Ectodermal cell (in vitro differentiated cells): ENCODE measurements around the gene TREH.
"Not testable (repeated sequence)": the region's sequence is repeated elsewhere in the genome, so short reads cannot be mapped to it uniquely, and the experiment has no call there.

Source experiments
- H3K27ac ChIP-seq: 2 replicates; pipeline ENCODE4 v1.7.0; 2013; ENCODE audit warnings: mild to moderate bottlenecking, low read depth, low read length; ENCODE audit not compliant: insufficient read depth, poor library complexity, severe bottlenecking
- H3K27me3 ChIP-seq: 2 replicates; pipeline ENCODE4 v1.7.0; 2013; ENCODE audit warnings: mild to moderate bottlenecking, low read length; ENCODE audit not compliant: insufficient read depth, control insufficient read depth, poor library complexity, severe bottlenecking
- H3K36me3 ChIP-seq: one replicate; pipeline ENCODE4 v1.7.0; 2013; ENCODE audit warnings: low read length; ENCODE audit not compliant: control insufficient read depth, insufficient read depth
- H3K4me1 ChIP-seq: one replicate; pipeline ENCODE4 v1.7.0; 2013; ENCODE audit warnings: low read length; ENCODE audit not compliant: control insufficient read depth, insufficient read depth
- H3K4me3 ChIP-seq: 2 replicates; pipeline ENCODE4 v1.7.0; 2013; ENCODE audit warnings: low read depth, low read length, control low read depth; ENCODE audit not compliant: insufficient read depth
- H3K9me3 ChIP-seq: 2 replicates; pipeline ENCODE4 v1.7.0; 2013; ENCODE audit warnings: mild to moderate bottlenecking, low read length, moderate library complexity; ENCODE audit not compliant: control insufficient read depth
- WGBS, 2 experiments: methylation state at CpG; one replicate each; pipeline ENCODE4 v1.1.7; 2013; ENCODE audit warnings: missing lambda C conversion rate in 2 of 2; 5-methylcytosine and 5-hydroxymethylcytosine counted together

Gene TREH

GRCh38 chr11:118612378-118612777 lies 67.1 kb downstream of the TREH start:
- H3K4me3 ChIP-seq: no peak overlapping the region
- H3K9me3 ChIP-seq: no peaks in the 10 kb centered on the region
- peaks cover 48% of the 10 kb centered on the region for H3K27me3 ChIP-seq
- H3K36me3 ChIP-seq: no peaks in the 10 kb centered on the region
- peaks cover 73% of the 10 kb centered on the region for H3K4me1 ChIP-seq
- H3K27ac ChIP-seq: no peak overlapping the region
- WGBS, 2 experiments: 77 to 86% methylated on average over 7 of the region's 7 CpGs

DNA sequence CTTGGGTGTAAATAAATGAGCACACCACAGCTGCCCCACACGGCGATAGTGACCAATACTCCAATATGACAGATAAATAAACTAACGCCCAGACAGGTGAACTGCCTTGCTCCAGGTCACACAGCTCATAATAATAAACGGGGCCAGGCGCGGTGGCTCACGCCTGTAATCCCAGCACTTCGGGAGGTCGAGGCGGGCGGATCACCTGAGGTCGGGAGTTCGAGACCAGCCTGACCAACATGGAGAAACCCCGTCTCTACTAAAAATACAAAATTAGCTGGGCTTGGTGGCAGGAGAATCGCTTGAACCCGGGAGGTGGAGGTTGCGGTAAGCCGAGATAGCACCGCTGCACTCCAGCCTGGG lies 68.0 kb downstream of the TREH start:
- H3K4me1 ChIP-seq: peaks cover 71% of the 10 kb centered on the region
- 89 to 90% methylated on average over 17 to 19 of the region's 19 CpGs for WGBS, 2 experiments

DNA sequence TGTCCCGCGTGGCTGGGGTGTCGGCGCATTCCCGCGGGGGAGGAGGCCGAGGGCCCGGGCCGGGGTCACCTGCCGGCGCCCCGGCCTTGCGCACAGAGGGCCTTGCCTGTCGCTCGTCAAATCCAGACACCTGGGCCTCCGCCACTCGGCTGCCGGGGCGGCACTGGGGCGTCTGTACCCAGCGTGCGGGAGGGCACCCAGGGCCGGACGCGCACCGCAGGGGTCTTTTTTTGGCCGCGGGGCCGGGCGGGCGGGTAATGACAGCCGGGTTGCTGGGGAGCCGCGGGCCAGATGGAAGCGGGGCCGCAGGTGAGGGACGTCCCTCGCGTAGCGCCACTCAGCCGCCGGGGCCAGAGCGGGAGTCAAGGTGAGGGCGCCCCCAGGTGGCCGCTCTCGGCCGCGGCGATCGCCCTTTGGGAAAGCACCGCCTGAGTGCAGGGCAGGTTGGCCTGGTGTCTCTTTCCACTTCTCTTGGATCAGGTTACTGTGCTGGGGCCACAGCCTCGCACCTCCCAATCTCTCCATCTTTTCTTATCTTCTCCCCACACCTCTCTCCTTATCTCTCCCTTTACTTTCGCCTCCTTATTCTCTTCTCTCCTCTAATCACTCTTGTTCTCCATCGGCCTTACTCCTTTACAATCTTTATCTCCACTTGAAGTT lies 68.5 kb downstream of the TREH start:
- Histone ChIP-seq H3K4me1 (peaks cover 71% of the 10 kb centered on the region), H3K27me3 (peaks cover 63% of the 10 kb centered on the region), H3K4me3 (peak overlapping the region; percentile 16), H3K36me3 (no peaks in the 10 kb centered on the region), H3K9me3 (no peaks in the 10 kb centered on the region), H3K27ac (no peak overlapping the region)
- WGBS, 2 experiments: 4% methylated on average over 54 of the region's 54 CpGs

More for the DNA sequence above, 68.0 kb downstream of the TREH start:
- not testable (repeated sequence) for H3K36me3 ChIP-seq, H3K4me3 ChIP-seq, H3K9me3 ChIP-seq, H3K27ac ChIP-seq
- peaks cover 57% of the 10 kb centered on the region for H3K27me3 ChIP-seq

- 3% methylated on average over 42 of the region's 42 CpGs for WGBS, 2 experiments
- no peak overlapping the region for H3K27ac ChIP-seq
- peak overlapping the region; percentile 16 for H3K4me3 ChIP-seq
- H3K4me1 ChIP-seq: peaks cover 71% of the 10 kb centered on the region
- no peaks in the 10 kb centered on the region for H3K36me3 ChIP-seq
- H3K27me3 ChIP-seq: peaks cover 64% of the 10 kb centered on the region
- no peaks in the 10 kb centered on the region for H3K9me3 ChIP-seq
Observed at GRCh38 chr11:118610225-118610772, 69.2 kb downstream of the TREH start.

- H3K27ac ChIP-seq: no peak overlapping the region
- H3K9me3 ChIP-seq: no peaks in the 10 kb centered on the region
- WGBS, 2 experiments: 4 to 5% methylated on average over 57 of the region's 57 CpGs
- H3K4me1 ChIP-seq: peaks cover 74% of the 10 kb centered on the region
- peaks cover 64% of the 10 kb centered on the region for H3K27me3 ChIP-seq
- H3K4me3 ChIP-seq: peak overlapping the region; percentile 11
- no peaks in the 10 kb centered on the region for H3K36me3 ChIP-seq
Observed at GRCh38 chr11:118609380-118610224, 69.8 kb downstream of the TREH start.

- WGBS, 2 experiments: 10 to 12% methylated on average over 69 of the region's 69 CpGs
- Histone ChIP-seq H3K4me1 (peaks cover 69% of the 10 kb centered on the region), H3K4me3 (peak overlapping the region; percentile 41), H3K27me3 (peaks cover 64% of the 10 kb centered on the region), H3K27ac (no peak overlapping the region), H3K36me3 (no peaks in the 10 kb centered on the region), H3K9me3 (no peaks in the 10 kb centered on the region)
Observed at GRCh38 chr11:118608360-118609227, 70.9 kb downstream of the TREH start.

DNA sequence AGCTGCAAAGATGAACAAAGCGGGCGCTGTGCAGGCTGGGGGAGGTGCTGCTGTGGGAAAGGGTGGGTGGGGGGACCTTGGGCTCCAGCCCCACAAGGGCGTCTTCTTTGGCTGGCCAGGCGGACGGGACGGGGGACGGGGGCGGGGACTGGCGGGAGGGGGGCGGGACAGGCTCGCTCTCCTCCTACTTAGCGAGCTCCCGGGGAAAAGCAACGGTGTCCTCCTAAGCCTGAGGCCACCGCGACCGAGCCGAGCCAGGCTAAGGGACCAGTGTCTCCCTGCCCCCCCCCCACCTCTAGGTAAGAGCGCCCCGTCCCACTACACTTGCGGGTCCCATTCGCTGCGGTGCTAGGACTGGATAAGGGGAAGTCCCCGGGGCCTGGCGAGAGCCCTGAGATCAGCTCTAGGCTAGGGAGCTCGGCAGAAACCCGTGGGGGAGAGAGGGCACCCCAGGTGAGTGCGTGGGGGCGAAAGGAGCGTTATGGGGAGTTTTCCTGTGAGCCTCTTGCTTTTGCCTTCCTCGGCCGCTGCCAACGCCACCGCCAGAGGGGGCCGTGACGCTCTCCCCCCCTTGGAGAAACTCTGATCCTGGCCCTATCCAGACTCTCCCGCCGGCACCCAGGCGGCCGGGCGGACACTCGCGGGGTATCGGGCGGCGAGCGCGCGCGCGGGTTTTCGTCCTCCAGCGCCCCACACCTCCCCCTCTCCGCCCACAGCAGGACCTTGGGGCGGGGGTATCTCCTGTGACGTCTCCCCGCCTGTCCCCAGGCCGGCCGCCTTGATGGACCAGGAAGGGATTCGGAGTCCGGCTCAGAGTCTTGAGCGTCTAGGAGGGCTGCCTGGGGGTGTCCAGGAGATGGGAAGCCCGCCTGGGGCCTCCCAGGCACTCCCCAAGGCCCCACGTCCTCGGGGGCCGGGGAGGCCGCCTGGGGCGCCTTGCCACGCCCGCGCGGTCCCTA lies 71.8 kb downstream of the TREH start, which contains the start of gene PHLDB1:
PHLDB1 (plus strand) TSS at position 215 of the 959 bp plus-strand sequence. CDS start 6,222 bp downstream, outside the sequence.
- Histone ChIP-seq H3K27me3 (peaks cover 64% of the 10 kb centered on the region), H3K9me3 (no peaks in the 10 kb centered on the region), H3K27ac (no peak within 1 kb of the TSS), H3K36me3 (no peaks in the 10 kb centered on the region), H3K4me1 (peaks cover 62% of the 10 kb centered on the region), H3K4me3 (peak within 1 kb of the TSS; percentile 41)
- whole genome bisulfite sequencing, 2 experiments: 1 to 2% methylated on average over 71 to 72 of the region's 72 CpGs
